HG03025 (cell line): ENCODE data around the gene OR2A5.
"Not testable (repeated sequence)": the region's sequence is repeated elsewhere in the genome, so short reads cannot be mapped to it uniquely, and the experiment has no call there.

ENCODE experiments used
- ATAC-seq: cut with Tn5 transposase; IDR thresholded peaks from one replicate; pipeline ENCODE4 v1.9.1; 2021; ENCODE audit warnings: mild to moderate bottlenecking, moderate library complexity; ENCODE audit not compliant: unreplicated experiment, low FRiP score

Gene OR2A5

GRCh38 chr7:144048648-144049047 lies at the start of gene OR2A5:
OR2A5 (plus strand) TSS chr7:144048948; CDS start chr7:144050402, 1,454 bp downstream.
- no peak for ATAC-seq

- ATAC-seq, result no peak
Measured at GRCh38 chr7:144000020-144000419, 48.7 kb upstream of the OR2A5 start, which contains the start of gene OR6B1. OR6B1 (plus strand) TSS chr7:144000320; CDS start chr7:144003997, 3,677 bp downstream.

DNA sequence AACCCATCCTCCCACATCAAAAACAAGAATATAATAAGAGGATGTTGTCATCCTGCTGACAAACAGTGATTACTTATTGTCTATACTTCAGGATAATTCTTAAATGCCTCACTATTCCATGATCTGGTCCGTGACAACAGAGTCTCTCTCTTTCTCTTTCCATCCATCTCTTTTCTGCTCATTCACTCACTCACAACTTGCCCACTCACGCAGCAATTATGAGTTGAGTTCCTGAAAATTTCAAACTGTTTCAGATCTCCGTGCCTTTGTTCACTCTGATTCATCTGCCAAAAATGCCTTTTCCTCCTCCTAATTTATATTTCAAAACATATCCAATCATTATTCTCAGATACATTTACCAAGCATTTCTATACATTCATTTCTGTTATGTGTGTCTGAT lies 47.2 kb upstream of the OR2A5 start:
- ATAC-seq, result no peak

- no peak for ATAC-seq
Measured at GRCh38 chr7:144004703-144005102, 44.0 kb upstream of the OR2A5 start.

DNA sequence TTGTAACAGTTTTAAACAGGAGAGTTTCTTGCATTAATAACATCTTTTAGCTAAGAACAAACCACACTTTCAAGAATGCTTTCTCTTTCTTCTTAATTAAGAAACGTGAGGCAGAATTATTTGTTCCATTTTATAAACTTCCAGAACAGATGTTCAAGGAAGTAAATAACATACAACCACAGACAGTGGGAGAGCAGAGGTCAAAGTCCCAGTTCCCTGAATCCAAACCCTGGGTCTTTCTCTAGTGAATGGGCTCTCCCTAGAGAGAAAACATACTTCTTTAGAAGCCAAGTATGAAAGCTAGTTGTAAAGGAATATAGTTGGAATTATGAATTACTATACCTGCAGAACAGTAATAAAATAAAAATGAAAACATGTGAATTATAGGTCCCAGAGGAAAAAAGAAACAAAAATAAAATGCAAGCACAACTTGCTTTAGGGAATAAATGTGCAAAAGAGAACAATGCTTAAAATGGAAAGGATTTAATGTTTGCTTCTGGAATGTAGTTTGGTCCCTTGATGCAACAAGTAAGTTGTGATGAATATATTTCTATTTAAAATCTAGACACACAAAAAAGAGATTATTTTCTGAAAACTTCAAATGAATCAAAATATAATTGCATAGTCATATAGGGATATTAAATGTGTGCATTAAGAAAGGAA lies 42.6 kb upstream of the OR2A5 start:
- ATAC-seq, result no peak

GRCh38 chr7:144006692-144007042 lies 42.1 kb upstream of the OR2A5 start:
- no peak for ATAC-seq

DNA sequence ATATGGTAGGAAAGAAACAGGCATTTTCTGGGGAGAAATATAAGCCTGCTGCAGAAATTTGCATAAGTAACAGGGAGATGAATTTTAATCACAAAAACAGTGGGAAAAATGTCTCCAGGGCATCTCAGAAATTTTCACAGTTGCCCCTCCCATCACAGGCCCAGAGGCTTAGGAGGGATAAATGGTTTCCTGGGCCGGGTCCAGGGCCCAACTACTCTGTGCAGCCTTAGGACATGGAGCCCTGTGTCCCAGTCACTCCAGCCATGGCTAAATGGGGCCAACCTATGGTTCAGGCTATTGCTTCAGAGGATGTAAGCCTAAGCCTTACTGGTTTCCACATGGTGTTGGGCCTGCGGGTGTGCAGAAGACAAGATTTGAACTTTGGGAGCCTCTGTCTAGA lies 39.4 kb upstream of the OR2A5 start:
- no peak for ATAC-seq

GRCh38 chr7:144010061-144010460 lies 38.7 kb upstream of the OR2A5 start:
- ATAC-seq, result not testable (repeated sequence)

GRCh38 chr7:144010821-144011220 lies 37.9 kb upstream of the OR2A5 start:
- ATAC-seq, result not testable (repeated sequence)

GRCh38 chr7:144011458-144012230 lies 37.1 kb upstream of the OR2A5 start:
- ATAC-seq, result no peak

DNA sequence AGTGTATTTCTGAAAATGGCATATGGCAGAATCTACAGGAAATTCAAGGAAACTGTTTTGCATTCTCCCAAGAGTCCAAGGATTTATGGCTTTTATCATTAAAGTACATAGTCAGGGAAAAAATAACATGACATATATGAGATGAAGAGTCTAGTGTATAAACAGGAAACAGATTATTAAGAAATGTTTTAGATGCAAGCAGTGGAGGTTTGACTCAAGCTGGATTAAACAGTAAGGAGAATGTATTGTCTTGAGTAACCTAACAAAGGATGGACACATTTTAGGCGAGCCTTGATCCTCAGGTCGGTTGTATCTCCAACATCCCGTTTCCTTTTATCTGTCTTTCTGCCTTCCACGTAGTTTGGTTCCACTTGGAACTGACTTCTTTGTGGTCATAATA lies 30.7 kb upstream of the OR2A5 start:
- no peak for ATAC-seq

GRCh38 chr7:144019457-144019856 lies 29.3 kb upstream of the OR2A5 start:
- ATAC-seq, result no peak

DNA sequence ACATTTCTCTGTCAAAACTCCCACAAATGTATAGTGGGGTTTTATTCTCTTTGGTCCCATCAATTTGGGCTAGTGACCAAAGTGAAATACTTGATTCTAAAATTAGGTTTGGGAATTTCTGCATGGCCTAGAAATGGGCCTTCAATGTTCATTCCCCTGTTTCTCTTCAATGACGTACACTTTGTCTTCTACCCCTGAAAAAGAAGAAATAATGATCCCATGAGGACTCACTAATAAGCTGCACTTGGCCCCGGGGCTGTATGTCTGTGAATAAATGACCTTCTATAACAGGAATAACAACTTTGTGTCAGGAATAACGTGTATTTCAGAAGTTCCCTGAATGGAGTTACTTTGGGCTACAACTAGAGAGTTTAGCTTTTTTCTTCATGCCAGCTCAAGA lies 28.4 kb upstream of the OR2A5 start:
- no peak for ATAC-seq

DNA sequence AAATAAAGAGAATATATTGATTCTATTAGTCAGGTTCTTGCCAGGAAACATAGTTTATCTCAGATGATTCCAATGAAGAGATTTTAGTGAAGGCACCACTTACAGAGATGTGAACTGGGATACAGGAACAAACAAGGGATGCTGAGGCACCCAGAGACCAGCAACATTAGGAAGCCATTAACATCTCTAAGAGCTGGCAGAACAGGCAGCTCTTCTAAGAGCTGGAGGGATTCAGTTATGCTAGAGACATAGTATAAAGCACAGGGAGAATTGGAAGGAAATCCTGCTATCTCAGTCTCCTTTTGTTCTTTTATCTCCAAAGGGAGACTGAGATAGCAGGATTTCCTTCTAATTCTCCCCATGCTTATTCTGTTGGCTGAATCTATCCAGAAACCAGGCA lies 26.6 kb upstream of the OR2A5 start:
- no peak for ATAC-seq

DNA sequence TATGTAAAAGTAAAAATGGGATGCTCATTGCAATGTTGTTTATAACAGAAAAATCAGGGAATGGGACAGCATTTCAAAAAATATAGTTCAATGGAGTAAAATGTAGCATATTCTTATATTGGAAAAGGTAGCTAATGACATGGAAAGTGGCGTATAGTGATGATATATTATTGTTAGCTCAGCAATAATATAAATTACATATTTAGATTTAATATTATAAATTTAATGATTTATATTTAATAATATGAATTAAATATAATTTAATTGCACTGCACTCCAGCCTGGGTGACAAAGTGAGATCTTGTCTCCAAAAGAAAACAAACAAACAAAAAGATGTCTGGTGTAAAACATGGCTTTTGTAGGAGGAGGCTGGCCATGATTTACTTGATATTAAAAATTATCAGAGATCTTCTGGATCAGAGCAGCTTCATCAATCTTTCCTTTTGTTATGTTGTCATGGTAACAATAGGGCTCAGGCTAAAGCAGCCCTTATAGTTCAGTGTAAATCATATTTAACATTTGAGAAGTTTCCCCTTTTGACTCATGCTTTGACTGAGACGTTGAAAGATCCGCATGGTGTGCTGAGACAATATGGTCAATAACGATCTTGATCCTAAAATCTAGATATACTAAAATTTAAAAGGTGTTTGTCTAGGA lies 25.4 kb upstream of the OR2A5 start:
- no peak for ATAC-seq

DNA sequence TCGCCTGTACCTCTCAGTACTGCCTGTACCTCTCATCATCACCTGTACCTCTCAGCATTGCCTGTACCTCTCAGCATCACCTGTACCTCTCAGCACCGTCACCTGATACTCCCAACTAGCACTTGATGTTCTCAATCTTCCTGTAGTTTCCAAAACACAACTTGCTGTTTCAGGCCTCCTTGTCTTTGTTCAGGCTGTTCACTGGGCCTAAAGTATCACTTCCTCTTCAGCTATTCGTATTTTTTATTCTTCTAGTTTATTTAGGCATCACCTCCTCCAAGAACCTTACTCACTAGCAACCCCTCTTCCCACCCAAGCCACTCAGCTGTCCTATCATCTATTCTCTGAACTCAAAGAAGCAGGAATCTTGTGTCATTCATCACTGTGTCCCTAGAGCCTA lies 24.5 kb upstream of the OR2A5 start:
- ATAC-seq, result no peak

DNA sequence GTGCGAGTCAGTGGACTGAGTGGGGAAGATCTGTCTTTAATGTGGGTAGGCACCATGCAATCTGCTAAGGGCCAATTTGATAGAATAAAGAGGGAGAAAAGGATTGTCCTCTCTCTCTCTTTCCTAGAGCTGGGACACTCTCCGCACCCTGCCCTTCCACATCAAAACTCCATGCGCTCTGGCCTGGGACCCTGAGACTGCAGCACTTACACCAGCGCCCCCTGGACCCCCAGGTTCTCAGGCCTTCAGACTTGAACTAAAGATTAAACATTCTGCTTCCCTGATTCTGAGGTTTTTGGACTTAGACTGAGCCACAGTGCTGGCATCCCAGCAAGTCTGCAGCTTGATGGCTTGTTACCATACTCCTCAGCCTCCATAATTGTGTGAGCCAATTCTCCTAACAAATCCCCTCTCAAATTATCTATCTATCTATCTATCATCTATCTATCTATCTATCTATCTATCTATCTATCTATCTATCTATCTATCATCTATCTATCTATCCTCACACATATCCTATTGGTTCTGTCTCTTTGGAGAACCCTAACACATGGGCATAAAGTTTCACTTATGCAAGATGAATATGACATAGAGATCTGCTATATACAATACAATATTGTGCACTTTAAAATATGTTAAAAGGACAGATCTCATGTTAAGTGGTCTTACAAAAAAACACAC lies 22.4 kb upstream of the OR2A5 start:
- ATAC-seq, result no peak

- no peak for ATAC-seq
Measured at GRCh38 chr7:144027070-144027469, 21.7 kb upstream of the OR2A5 start.

GRCh38 chr7:144027974-144028373 lies 20.8 kb upstream of the OR2A5 start:
- no peak for ATAC-seq

GRCh38 chr7:144028547-144028946 lies 20.2 kb upstream of the OR2A5 start:
- no peak for ATAC-seq

DNA sequence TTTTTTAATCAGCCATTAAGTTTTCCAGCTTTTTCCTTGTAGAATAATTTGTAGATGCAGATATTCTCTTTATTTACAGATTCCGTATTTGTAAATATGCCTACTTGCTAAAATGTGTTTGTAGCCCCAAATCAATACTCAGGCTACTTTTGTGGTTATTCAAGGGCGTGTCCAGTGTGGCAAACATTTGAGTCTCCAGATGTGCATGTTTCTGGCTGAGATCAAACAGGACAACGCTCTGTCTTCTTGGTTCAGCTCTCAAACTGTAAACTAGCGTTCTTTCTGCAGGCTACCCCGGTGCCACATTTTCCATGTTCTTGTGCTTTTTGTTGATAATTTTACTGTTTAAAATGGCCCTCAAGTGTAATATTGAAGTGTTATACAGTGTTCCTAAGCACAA lies 16.2 kb upstream of the OR2A5 start:
- ATAC-seq, result no peak
